Neural cell (in vitro differentiated cells): Measurements from ENCODE around the gene HK1.

Experiments
- CTCF ChIP-seq: fragments of 450-650 bp; IDR thresholded peaks from 2 replicates; pipeline ENCODE4 v1.5.1; 2014; ENCODE audit warnings: antibody characterized with exemption, mild to moderate bottlenecking, moderate library complexity; ENCODE audit not compliant: poor library complexity, severe bottlenecking
- EP300 ChIP-seq: fragments of 450-650 bp; conservative IDR thresholded peaks from 2 replicates; pipeline ENCODE4 v1.6.1; 2014; ENCODE audit warnings: antibody characterized with exemption, mild to moderate bottlenecking, moderate library complexity; ENCODE audit not compliant: poor library complexity, severe bottlenecking
- EZH2 ChIP-seq: fragments of 200-600, 300-800 bp; shearing (Covaris generic), sonication (generic); IDR thresholded peaks from 2 replicates; pipeline ENCODE4 v1.6.1; 2014; ENCODE audit warnings: antibody characterized with exemption, low read length, borderline replicate concordance, mild to moderate bottlenecking; ENCODE audit not compliant: insufficient read depth, poor library complexity, severe bottlenecking
- MXI1 ChIP-seq: fragments of 450-650 bp; conservative IDR thresholded peaks from 2 replicates; pipeline ENCODE4 v1.6.1; 2014; ENCODE audit warnings: antibody characterized with exemption, mild to moderate bottlenecking; ENCODE audit not compliant: poor library complexity, severe bottlenecking
- POLR2AphosphoS5 ChIP-seq: IDR thresholded peaks from 2 replicates; pipeline ENCODE4 v1.6.1; 2012
- RAD21 ChIP-seq: fragments of 450-650 bp; conservative IDR thresholded peaks from 2 replicates; pipeline ENCODE4 v1.6.1; 2014; ENCODE audit warnings: antibody characterized with exemption, mild to moderate bottlenecking, moderate library complexity
- TAF1 ChIP-seq: IDR thresholded peaks from 2 replicates; pipeline ENCODE4 v1.6.1; 2012; ENCODE audit warnings: low read depth

GRCh38 chr10:69361303-69361614, 83.0 kb downstream of the HK1 start:
- TF ChIP-seq CTCF (no peak), POLR2AphosphoS5 (no peak), EZH2 (no peak), RAD21 (no peak), MXI1 (no peak), EP300 (no peak), TAF1 (no peak)
